Hepatocyte (in vitro differentiated cells): ENCODE measurements around the gene RPS14.

ENCODE experiments used
- CTCF ChIP-seq: fragments of 200-600 bp; sonication (generic); IDR thresholded peaks from 2 replicates; pipeline ENCODE4 v1.5.1; 2016; ENCODE audit warnings: antibody characterized with exemption, mild to moderate bottlenecking; ENCODE audit not compliant: poor library complexity
- EZH2 ChIP-seq: fragments of 200-600 bp; sonication (generic); IDR thresholded peaks from 2 replicates; pipeline ENCODE4 v1.6.1; 2016; ENCODE audit warnings: antibody characterized with exemption, mild to moderate bottlenecking, borderline replicate concordance

DNA sequence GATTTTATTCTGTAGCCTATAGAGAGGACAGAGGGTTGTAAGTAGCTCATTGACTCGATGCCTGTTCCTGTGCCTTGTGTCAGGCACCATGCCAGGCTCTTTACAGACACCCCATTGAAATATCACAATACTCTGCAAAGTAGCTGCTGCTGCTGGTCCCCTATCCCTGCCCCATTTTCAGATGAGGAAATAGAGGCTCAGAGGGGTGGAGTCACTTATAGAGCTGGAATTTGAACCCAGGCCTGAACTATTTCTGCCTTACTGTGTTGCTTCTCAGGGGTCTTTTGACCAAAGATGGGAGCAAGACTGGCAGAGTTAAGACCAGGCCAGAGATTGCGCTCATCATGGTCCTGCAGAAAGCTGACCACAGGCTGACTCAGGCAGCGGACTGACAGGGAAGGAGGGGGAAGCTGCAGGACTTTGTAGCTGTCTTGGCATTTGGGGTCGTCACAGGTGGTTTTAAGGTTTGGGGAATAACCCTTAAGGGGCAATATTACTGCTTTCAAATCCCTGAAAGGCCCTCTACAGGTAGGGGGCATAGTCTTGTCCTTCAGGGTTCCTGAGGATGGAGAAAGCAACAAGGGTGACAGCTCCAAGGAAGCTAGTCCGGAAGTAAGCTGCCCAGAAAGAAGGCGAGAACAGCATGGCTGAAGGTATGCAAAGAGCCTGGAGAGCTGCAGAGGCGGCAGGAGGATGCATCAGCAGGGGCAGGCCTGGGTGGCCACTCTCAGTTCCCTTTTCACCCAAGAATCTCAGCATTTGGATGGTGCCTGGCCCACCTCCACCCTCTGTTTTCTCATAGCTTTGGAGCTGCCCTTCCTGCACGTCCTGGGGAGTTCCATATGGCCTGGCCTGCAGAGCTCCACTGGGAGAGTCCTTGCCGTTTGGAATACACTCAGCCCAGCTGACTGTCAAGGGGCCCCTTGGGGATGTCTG is 40.1 kb upstream of the RPS14 start:
- TF ChIP-seq CTCF (no peak), EZH2 (no peak)
